H9 (cell line): ENCODE data around the gene ZNF236. TPM values are rescaled to one million over a fixed set of nuclear protein-coding genes. Genes with fewer than 3 reads are reported as not detected.

Experiments
- DNase-seq: peaks from one replicate; pipeline ENCODE4 v3.0.0-alpha.2; 2017
- H2AFZ ChIP-seq: one replicate; pipeline ENCODE4 v1.6.1; 2013; ENCODE audit warnings: mild to moderate bottlenecking, low read length, control low read depth, moderate library complexity
- H2AK5ac ChIP-seq: 2 replicates; pipeline ENCODE4 v1.6.1; 2013; ENCODE audit warnings: low read length, control low read depth, mixed read lengths; ENCODE audit not compliant: insufficient read length
- H2BK120ac ChIP-seq: one replicate; pipeline ENCODE4 v1.6.1; 2013; ENCODE audit warnings: low read depth, mild to moderate bottlenecking, low read length, control low read depth, inconsistent platforms; ENCODE audit not compliant: poor library complexity, severe bottlenecking
- H2BK12ac ChIP-seq: 2 replicates; pipeline ENCODE4 v1.6.1; 2013; ENCODE audit warnings: low read length, control low read depth, mixed read lengths, low read depth; ENCODE audit not compliant: insufficient read length
- H2BK15ac ChIP-seq: 2 replicates; pipeline ENCODE4 v1.6.1; 2013; ENCODE audit warnings: low read depth, low read length, control low read depth
- H2BK20ac ChIP-seq: one replicate; pipeline ENCODE4 v1.6.1; 2013; ENCODE audit warnings: low read depth, mild to moderate bottlenecking, low read length, control low read depth, inconsistent platforms; ENCODE audit not compliant: poor library complexity, severe bottlenecking
- H2BK5ac ChIP-seq: 2 replicates; pipeline ENCODE4 v1.6.1; 2013; ENCODE audit warnings: low read length, control low read depth, mixed read lengths; ENCODE audit not compliant: insufficient read length
- H3K14ac ChIP-seq: 2 replicates; pipeline ENCODE4 v1.6.1; 2013; ENCODE audit warnings: low read length, control low read depth; ENCODE audit not compliant: insufficient read depth
- H3K18ac ChIP-seq: 2 replicates; pipeline ENCODE4 v1.6.1; 2013; ENCODE audit warnings: low read depth, mild to moderate bottlenecking, mixed read lengths, low read length, control low read depth; ENCODE audit not compliant: insufficient read length
- H3K23ac ChIP-seq: 2 replicates; pipeline ENCODE4 v1.6.1; 2013; ENCODE audit warnings: low read length, control low read depth, mixed read lengths, low read depth; ENCODE audit not compliant: insufficient read length
- H3K23me2 ChIP-seq: 2 replicates; pipeline ENCODE4 v1.6.1; 2013; ENCODE audit warnings: low read depth, mild to moderate bottlenecking, mixed read lengths, low read length, control low read depth; ENCODE audit not compliant: insufficient read length, poor library complexity, severe bottlenecking
- H3K27ac ChIP-seq: 2 replicates; pipeline ENCODE4 v1.5.1; 2013; ENCODE audit warnings: low read length, control low read depth, mixed read lengths, low read depth; ENCODE audit not compliant: insufficient read length
- H3K27me3 ChIP-seq: 2 replicates; pipeline ENCODE4 v1.6.1; 2013; ENCODE audit warnings: low read length, control low read depth, inconsistent platforms; ENCODE audit not compliant: insufficient read depth
- H3K4ac ChIP-seq: 2 replicates; pipeline ENCODE4 v1.6.1; 2013; ENCODE audit warnings: low read depth, mild to moderate bottlenecking, control low read depth, inconsistent platforms, low read length, moderate library complexity
- H3K4me1 ChIP-seq: 2 replicates; pipeline ENCODE4 v1.6.1; 2013; ENCODE audit warnings: low read length, control low read depth, inconsistent platforms; ENCODE audit not compliant: insufficient read depth
- H3K4me2 ChIP-seq: 2 replicates; pipeline ENCODE4 v1.6.1; 2013; ENCODE audit warnings: low read length, control low read depth, mixed read lengths; ENCODE audit not compliant: insufficient read length, insufficient read depth
- H3K56ac ChIP-seq: 2 replicates; pipeline ENCODE4 v1.6.1; 2013; ENCODE audit warnings: low read depth, mild to moderate bottlenecking, mixed read lengths, low read length, control low read depth; ENCODE audit not compliant: insufficient read length
- H3K79me1 ChIP-seq: 2 replicates; pipeline ENCODE4 v1.6.1; 2013; ENCODE audit warnings: low read depth, mild to moderate bottlenecking, moderate library complexity, low read length, control low read depth, inconsistent platforms; ENCODE audit not compliant: insufficient read depth, poor library complexity, severe bottlenecking
- H3K79me2 ChIP-seq: 2 replicates; pipeline ENCODE4 v1.6.1; 2013; ENCODE audit warnings: low read length, control low read depth, inconsistent platforms; ENCODE audit not compliant: insufficient read depth
- H3K9ac ChIP-seq: 2 replicates; pipeline ENCODE4 v1.6.1; 2013; ENCODE audit warnings: low read length, control low read depth, mixed read lengths; ENCODE audit not compliant: insufficient read length; ENCODE audit errors: extremely low read depth
- H3K9me3 ChIP-seq: one replicate; pipeline ENCODE4 v1.6.1; 2013; ENCODE audit warnings: low read depth, low read length, inconsistent platforms; ENCODE audit not compliant: control insufficient read depth
- H3T11ph ChIP-seq: one replicate; pipeline ENCODE4 v1.6.1; 2013; ENCODE audit warnings: mild to moderate bottlenecking, low read length, control low read depth, inconsistent platforms
- H4K20me1 ChIP-seq: one replicate; pipeline ENCODE4 v1.6.1; 2013; ENCODE audit not compliant: control insufficient read depth, insufficient read length, insufficient read depth
- H4K5ac ChIP-seq: 2 replicates; pipeline ENCODE4 v1.6.1; 2013; ENCODE audit warnings: low read depth, mild to moderate bottlenecking, mixed read lengths, low read length, control low read depth; ENCODE audit not compliant: insufficient read length
- H4K8ac ChIP-seq: replicated peaks from 2 replicates; pipeline ENCODE4 v1.6.1; 2013; ENCODE audit warnings: low read length, control low read depth, mixed read lengths, low read depth; ENCODE audit not compliant: insufficient read length
- H4K91ac ChIP-seq: 2 replicates; pipeline ENCODE4 v1.6.1; 2013; ENCODE audit warnings: low read depth, mild to moderate bottlenecking, moderate library complexity, mixed read lengths, low read length, control low read depth; ENCODE audit not compliant: insufficient read length
- H3K27ac Mint-ChIP-seq, 3 experiments: 2 replicates in 2 of 3; 3 replicates in 1 of 3; pipeline ENCODE4 v1.8.0; 2020 to 2021; ENCODE audit warnings: mixed read lengths in 3 of 3, mild to moderate bottlenecking in 1 of 3, moderate library complexity in 1 of 3
- H3K27me3 Mint-ChIP-seq: 2 replicates; pipeline ENCODE4 v1.8.0; 2021; ENCODE audit warnings: low read depth, mild to moderate bottlenecking, moderate library complexity, mixed read lengths
- H3K36me3 Mint-ChIP-seq, 3 experiments: 2 replicates in 2 of 3; 3 replicates in 1 of 3; pipeline ENCODE4 v1.8.0; 2020 to 2021; ENCODE audit warnings: low read depth in 3 of 3, mixed read lengths in 3 of 3; ENCODE audit not compliant: insufficient read depth in 1 of 3
- H3K4me1 Mint-ChIP-seq, 2 experiments: 2 replicates each; pipeline ENCODE4 v1.8.0; 2020; ENCODE audit warnings: mixed read lengths in 2 of 2
- H3K4me3 Mint-ChIP-seq, 2 experiments: 2 replicates in 1 of 2; 3 replicates in 1 of 2; pipeline ENCODE4 v1.8.0; 2020 to 2021; ENCODE audit warnings: mild to moderate bottlenecking in 2 of 2, mixed read lengths in 2 of 2, moderate library complexity in 1 of 2
- H3K9me3 Mint-ChIP-seq, 2 experiments: 2 replicates in 1 of 2; 3 replicates in 1 of 2; pipeline ENCODE4 v1.8.0; 2020; ENCODE audit warnings: mild to moderate bottlenecking in 2 of 2, mixed read lengths in 2 of 2, moderate library complexity in 1 of 2
- CTCF ChIP-seq: fragments of 200-600 bp; sonication (generic); conservative IDR thresholded peaks from 3 replicates; pipeline ENCODE4 v1.8.0; 2021; ENCODE audit warnings: antibody characterized with exemption, mild to moderate bottlenecking
- WGBS: extraction: QIAGEN DNeasy Blood & Tissue Kit; methylation state at CpG from one replicate; pipeline ENCODE4 v1.1.7; 2013; ENCODE audit warnings: missing lambda C conversion rate, low lambda C conversion rate, mixed read lengths; ENCODE audit not compliant: insufficient read length; ENCODE audit errors: extremely low coverage; 5-methylcytosine and 5-hydroxymethylcytosine counted together
- total RNA-seq: library from RNA; stranded (reverse); gene quantifications from 2 replicates; pipeline ENCODE4 v1.2.1, GENCODE V29; 2021

The ZNF236 gene
- total RNA-seq, 1 experiment from 2014 or later, result 16.0 TPM

DNA sequence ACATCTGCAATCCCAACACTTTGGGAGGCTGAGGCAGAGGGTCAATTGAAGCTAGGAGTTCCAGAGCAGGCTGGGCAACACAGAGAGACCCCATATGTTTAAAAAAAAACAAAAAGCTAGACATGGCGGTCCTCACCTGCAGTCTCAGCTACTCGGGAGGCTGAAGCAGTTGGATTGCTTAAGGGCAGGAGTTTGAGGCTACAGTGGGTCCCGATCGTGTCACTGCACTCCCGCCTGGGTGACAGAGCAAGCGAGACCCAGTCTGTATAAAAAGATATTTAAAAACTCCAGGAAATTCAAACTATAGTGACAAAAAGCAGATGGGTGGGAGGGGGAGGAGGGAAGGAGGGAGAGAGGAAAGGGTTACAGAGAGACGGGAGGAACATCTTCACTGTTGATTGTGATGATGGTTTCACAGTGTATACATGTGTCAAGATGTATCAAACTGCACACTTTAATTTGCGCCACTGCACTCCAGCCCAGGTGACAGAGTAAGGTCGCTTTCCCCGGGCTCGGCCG, 942 bp upstream of the ZNF236 start:
- WGBS, result no CpG with 5 or more reads among the region's 12 CpGs
- Histone ChIP-seq H2AFZ (no peak overlapping the region), H4K91ac (no peak overlapping the region), H3K18ac (no peak overlapping the region), H3K79me1 (peaks cover 3% of the 10 kb centered on the region), H2BK12ac (no peak overlapping the region), H3K79me2 (peaks cover 4% of the 10 kb centered on the region; the same call in 1 of the 2 replicates), H3K27me3 (no peaks in the 10 kb centered on the region), H3K27ac (no peak overlapping the region), H3K23ac (no peak overlapping the region), H2BK15ac (no peak overlapping the region), H4K8ac (no peak overlapping the region), H2BK20ac (no peak overlapping the region), H3K56ac (no peak overlapping the region), H3K4ac (no peak overlapping the region), H3K14ac (no peak overlapping the region), H3K4me1 (no peaks in the 10 kb centered on the region; the same call in 1 of the 2 replicates), H2BK120ac (no peak overlapping the region), H3K9me3 (no peaks in the 10 kb centered on the region), H3T11ph (no peak overlapping the region), H4K20me1 (no peaks in the 10 kb centered on the region), H2AK5ac (no peak overlapping the region), H4K5ac (peak overlapping the region; percentile 10), H2BK5ac (no peak overlapping the region), H3K23me2 (peaks cover 7% of the 10 kb centered on the region), H3K9ac (peak overlapping the region; percentile 92), H3K4me2 (peak overlapping the region; percentile 85)
- H3K36me3 Mint-ChIP-seq, result peaks cover 14 to 16% (median 16%) of the 10 kb centered on the region in 3 experiments
- no peak for DNase-seq
- no peak for TF ChIP-seq CTCF
- peaks cover 25 to 26% of the 10 kb centered on the region in 2 experiments for H3K4me1 Mint-ChIP-seq
- peak overlapping the region; percentile 85 to 93 for H3K4me3 Mint-ChIP-seq
- H3K9me3 Mint-ChIP-seq, result no peaks in the 10 kb centered on the region
- H3K27ac Mint-ChIP-seq, result peak overlapping the region in 2 of 3 experiments; percentile 86 to 96; a peak in 5 of 7 replicates
- H3K27me3 Mint-ChIP-seq, result no peaks in the 10 kb centered on the region; the same call in 1 of the 2 replicates
